ENCODE measurements around the gene SLC38A3. TPM values are rescaled to one million over a fixed set of nuclear protein-coding genes. Genes with fewer than 3 reads are reported as not detected.
A peak's percentile ranks its signal among the peaks of the same experiment; 100 is the strongest.
"Not testable (repeated sequence)": the region's sequence is repeated elsewhere in the genome, so short reads cannot be mapped to it uniquely, and the experiment has no call there.

Gene SLC38A3
- polyA plus RNA-seq, 1 donor: 3.3 TPM

- peak; percentile 99 for DNase-seq
Measured at GRCh38 chr3:50235716-50236483, 30.8 kb downstream of the SLC38A3 start, which contains the start of gene GNAI2. Gene GNAI2, plus strand, starts transcription at chr3:50236204. Its CDS starts 132 bp downstream, at chr3:50236336.

- DNase-seq: no peak
Measured at GRCh38 chr3:50236484-50237132, 31.5 kb downstream of the SLC38A3 start.

- DNase-seq: no peak
Measured at GRCh38 chr3:50237133-50237651, 32.1 kb downstream of the SLC38A3 start.

DNA sequence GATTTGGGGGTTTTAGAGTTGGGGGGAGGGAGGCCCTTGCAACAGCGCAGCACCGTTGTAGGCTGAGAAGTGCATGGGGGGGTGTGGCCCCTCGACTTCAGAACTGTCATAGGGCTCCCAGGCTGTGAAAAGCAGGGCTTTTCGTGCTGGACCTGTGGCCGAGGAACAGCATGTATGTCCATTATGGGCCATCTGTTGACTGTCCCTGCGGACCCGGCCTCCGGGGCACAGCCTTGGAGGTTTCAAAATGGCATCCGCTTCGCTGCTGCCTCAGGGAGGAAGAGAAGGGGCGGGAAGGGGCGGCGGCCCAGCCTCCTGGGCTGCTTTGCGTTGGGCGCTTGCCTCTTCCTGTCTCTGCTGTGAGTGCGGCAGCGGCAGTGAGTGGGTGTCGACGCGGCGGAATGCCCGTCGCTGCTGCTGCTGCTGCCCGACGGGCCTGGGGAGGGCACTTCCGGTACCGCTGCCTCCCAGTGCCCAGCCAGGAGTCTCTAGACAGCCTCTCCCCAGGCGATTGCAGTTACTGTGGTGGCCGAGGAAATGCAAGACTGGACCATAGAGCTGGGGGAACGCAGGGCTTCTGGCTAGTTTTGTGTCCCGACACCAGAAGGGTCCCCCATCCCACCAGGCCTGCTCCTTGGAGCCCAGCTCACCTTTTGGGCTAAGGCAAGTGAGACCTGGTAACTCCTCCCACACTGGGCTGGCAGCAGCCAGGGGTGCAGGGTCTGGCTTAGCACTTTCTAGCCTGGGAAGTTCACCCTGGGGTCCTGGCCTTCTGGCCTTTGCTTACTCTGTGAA, 32.9 kb downstream of the SLC38A3 start:
- peak; percentile 72 for DNase-seq

GRCh38 chr3:50238549-50239026, 33.5 kb downstream of the SLC38A3 start:
- DNase-seq: no peak

GRCh38 chr3:50239649-50240048, 34.6 kb downstream of the SLC38A3 start:
- DNase-seq: no peak

- DNase-seq: no peak
Measured at GRCh38 chr3:50241163-50241562, 36.1 kb downstream of the SLC38A3 start.

- DNase-seq: no peak
Measured at GRCh38 chr3:50241713-50242380, 36.8 kb downstream of the SLC38A3 start.

DNA sequence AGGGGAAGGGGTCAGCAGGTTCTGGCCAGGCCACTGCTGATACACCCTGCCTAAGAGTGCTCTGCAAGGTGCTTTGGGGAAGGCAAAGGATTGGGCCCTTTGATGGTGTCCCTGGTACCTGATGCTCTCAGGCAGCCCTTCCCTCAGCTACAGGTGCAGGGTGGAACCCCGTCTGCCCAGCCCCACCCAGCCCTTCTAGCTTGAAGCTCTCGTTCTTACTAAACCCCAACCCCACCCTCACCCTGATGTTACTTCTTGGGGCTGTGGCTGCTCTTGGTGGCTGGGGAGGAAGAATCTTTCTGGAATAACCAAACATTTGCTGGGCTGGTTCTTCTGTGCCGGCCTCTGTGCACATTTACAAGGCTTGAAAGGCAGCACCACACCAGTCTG, 37.3 kb downstream of the SLC38A3 start:
- DNase-seq: no peak

GRCh38 chr3:50242851-50243542, 37.9 kb downstream of the SLC38A3 start:
- DNase-seq: no peak

DNA sequence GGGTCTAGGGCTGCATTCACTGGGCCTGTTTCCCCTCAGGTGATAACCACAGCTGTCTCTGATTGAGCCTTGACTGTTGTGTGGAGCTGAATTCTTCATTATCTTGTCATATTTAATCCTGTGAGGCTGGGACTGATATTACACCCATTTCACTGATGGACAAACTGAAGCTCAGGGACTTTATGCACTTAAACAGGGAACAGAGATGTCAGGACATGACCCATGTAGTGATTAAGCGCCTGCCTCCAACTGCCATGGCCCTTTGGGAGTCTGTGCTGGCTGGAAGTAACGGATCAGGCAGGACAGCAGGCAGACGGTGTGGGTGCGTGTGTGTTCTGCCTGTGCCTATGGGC, 38.4 kb downstream of the SLC38A3 start:
- DNase-seq: no peak

- DNase-seq: not testable (repeated sequence)
Measured at GRCh38 chr3:50244813-50245212, 39.7 kb downstream of the SLC38A3 start.

DNA sequence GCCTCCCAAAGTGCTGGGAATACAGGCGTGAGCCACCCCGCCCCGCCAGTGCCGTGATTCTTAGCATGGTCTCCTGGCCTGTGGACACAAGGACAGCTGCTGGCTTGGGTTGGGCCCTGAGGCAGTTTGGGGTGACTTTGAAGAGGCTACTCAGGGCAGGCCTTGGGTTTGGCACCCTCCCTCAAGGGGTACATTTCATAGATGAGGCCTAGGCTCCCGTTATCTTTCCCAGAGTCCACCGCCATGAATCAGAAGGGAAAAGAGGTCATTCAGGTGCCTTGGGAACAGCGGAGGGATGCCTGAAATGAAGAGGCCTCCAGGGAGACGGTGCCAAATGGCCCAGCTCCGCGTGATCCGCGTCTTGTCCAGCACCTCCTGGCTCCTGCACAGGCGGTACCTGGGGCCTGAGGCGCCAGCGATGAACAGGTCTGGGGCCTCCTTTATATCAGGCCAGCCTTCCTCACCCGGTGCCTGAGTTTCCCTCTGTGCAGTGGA, 40.2 kb downstream of the SLC38A3 start:
- no peak for DNase-seq

- DNase-seq: peak; percentile 89
Measured at GRCh38 chr3:50245831-50246516, 40.9 kb downstream of the SLC38A3 start.

GRCh38 chr3:50246517-50246954, 41.5 kb downstream of the SLC38A3 start:
- no peak for DNase-seq

GRCh38 chr3:50248387-50248786, 43.3 kb downstream of the SLC38A3 start:
- DNase-seq: no peak

GRCh38 chr3:50249457-50249856, 44.4 kb downstream of the SLC38A3 start:
- DNase-seq: no peak

GRCh38 chr3:50250514-50250913, 45.4 kb downstream of the SLC38A3 start:
- no peak for DNase-seq

GRCh38 chr3:50251220-50251619, 46.1 kb downstream of the SLC38A3 start:
- DNase-seq: no peak

- no peak for DNase-seq
Measured at GRCh38 chr3:50254577-50255250, 49.6 kb downstream of the SLC38A3 start.

All from hindlimb muscle (tissue), 1 donor.